ENCODE measurements around the gene TBX15. TPM values are rescaled to one million over a fixed set of nuclear protein-coding genes. Genes with fewer than 3 reads are reported as not detected.

Gene TBX15
- total RNA-seq, 6 experiments from 2014 or later, result 0.29 to 56.5 (median 16.5) TPM

GRCh38 chr1:118982266-118982665, 5.9 kb downstream of the TBX15 start:
- Histone ChIP-seq H3K27me3 (peaks cover 20 to 62% of the 10 kb centered on the region in 2 donors), H3K9me3 (peaks cover 0 to 6% (median 0%) of the 10 kb centered on the region in 4 donors), H3K27ac (no peak overlapping the region), H3K4me1 (peaks cover 0 to 28% (median 0%) of the 10 kb centered on the region in 4 donors), H3K4me3 (no peak overlapping the region), H3K36me3 (no peaks in the 10 kb centered on the region)
- ATAC-seq, result no peak
- intact Hi-C loops (cut with DNase I), result no loop called here
- no peak for DNase-seq
- 62% methylated on average over 6 of the region's 6 CpGs for WGBS (ENCODE audit: insufficient coverage, low coverage, low lambda C conversion rate, missing lambda C conversion rate)
- TF ChIP-seq POLR2A (IDR thresholded peaks at IDR 0.05) (no peak), CTCF (IDR thresholded peaks at IDR 0.05) (no peak)

- H3K4me3 ChIP-seq, result no peak overlapping the region
- 17% methylated on average over 1 of the region's 1 CpG for WGBS (ENCODE audit: insufficient coverage, low coverage, low lambda C conversion rate, missing lambda C conversion rate)
- H3K36me3 ChIP-seq, result no peaks in the 10 kb centered on the region
- H3K4me1 ChIP-seq, result peaks cover 0 to 24% (median 0%) of the 10 kb centered on the region in 4 donors
- H3K9me3 ChIP-seq, result peaks cover 0 to 3% (median 0%) of the 10 kb centered on the region in 4 donors
- DNase-seq (no peak), ATAC-seq (no peak)
- intact Hi-C loops (cut with DNase I), result no loop called here
- TF ChIP-seq POLR2A (IDR thresholded peaks at IDR 0.05), result no peak
- no peak for TF ChIP-seq CTCF (IDR thresholded peaks at IDR 0.05)
- H3K27me3 ChIP-seq, result peaks cover 16 to 54% of the 10 kb centered on the region in 2 donors
- no peak overlapping the region for H3K27ac ChIP-seq
Measured at GRCh38 chr1:118981436-118981835, 6.7 kb downstream of the TBX15 start.

- WGBS (ENCODE audit: insufficient coverage, low coverage, low lambda C conversion rate, missing lambda C conversion rate), result 13% methylated on average over 27 of the region's 59 CpGs
- peaks cover 10 to 41% of the 10 kb centered on the region in 2 donors for H3K27me3 ChIP-seq
- no peaks in the 10 kb centered on the region for H3K36me3 ChIP-seq
- peaks cover 0 to 3% (median 0%) of the 10 kb centered on the region in 4 donors for H3K9me3 ChIP-seq
- H3K4me1 ChIP-seq, result peaks cover 0 to 22% (median 0%) of the 10 kb centered on the region in 4 donors
- ATAC-seq (peak in 3 of 4 donors; percentile 17 to 44 (median 28)), DNase-seq (no peak)
- no peak for TF ChIP-seq CTCF (IDR thresholded peaks at IDR 0.05)
- TF ChIP-seq POLR2A (IDR thresholded peaks at IDR 0.05), result no peak
- no peak overlapping the region for H3K4me3 ChIP-seq
- intact Hi-C loops (cut with DNase I), result no loop called here
- H3K27ac ChIP-seq, result no peak overlapping the region
Measured at GRCh38 chr1:118979754-118980575, 8.2 kb downstream of the TBX15 start.

- intact Hi-C loops (cut with DNase I), result no loop called here
- 6% methylated on average over 23 of the region's 23 CpGs for WGBS (ENCODE audit: insufficient coverage, low coverage, low lambda C conversion rate, missing lambda C conversion rate)
- H3K36me3 ChIP-seq, result no peaks in the 10 kb centered on the region
- H3K9me3 ChIP-seq, result peaks cover 0 to 3% (median 0%) of the 10 kb centered on the region in 4 donors
- no peak overlapping the region for H3K4me3 ChIP-seq
- no peak overlapping the region for H3K27ac ChIP-seq
- TF ChIP-seq POLR2A (IDR thresholded peaks at IDR 0.05), result no peak
- TF ChIP-seq CTCF (IDR thresholded peaks at IDR 0.05), result no peak
- DNase-seq (no peak), ATAC-seq (no peak)
- H3K4me1 ChIP-seq, result peaks cover 0 to 13% (median 0%) of the 10 kb centered on the region in 4 donors
- peaks cover 10 to 33% of the 10 kb centered on the region in 2 donors for H3K27me3 ChIP-seq
Measured at GRCh38 chr1:118978914-118979701, 9.0 kb downstream of the TBX15 start.
